Effector memory CD8-positive, alpha-beta T cell (primary cell): ENCODE data around the gene ZNF148.

Experiments
- ATAC-seq: fragments of 150-1000 bp; cut with Tn5 transposase; replicated peaks from 2 replicates; pipeline ENCODE4 v1.10.0; 2021; ENCODE audit warnings: mild to moderate bottlenecking, moderate library complexity
- DNase-seq, 3 experiments: peaks; one replicate each; pipeline ENCODE4 v3.0.0; 2021
- H3K27ac Mint-ChIP-seq, 2 donors: one replicate each; pipeline ENCODE4 v1.8.0; 2022; ENCODE audit warnings: mild to moderate bottlenecking in 2 of 2, mixed read lengths in 2 of 2, moderate library complexity in 2 of 2
- H3K27me3 Mint-ChIP-seq, 2 donors: one replicate each; pipeline ENCODE4 v1.8.0; 2022; ENCODE audit warnings: mixed read lengths in 2 of 2
- H3K36me3 Mint-ChIP-seq: one replicate; pipeline ENCODE4 v1.8.0; 2022; ENCODE audit warnings: mild to moderate bottlenecking, moderate library complexity, mixed read lengths; ENCODE audit not compliant: insufficient read depth
- H3K4me1 Mint-ChIP-seq, 2 donors: one replicate each; pipeline ENCODE4 v1.8.0; 2022; ENCODE audit warnings: low read depth in 2 of 2, mixed read lengths in 2 of 2
- H3K4me3 Mint-ChIP-seq, 2 donors: one replicate each; pipeline ENCODE4 v1.8.0; 2022; ENCODE audit warnings: mild to moderate bottlenecking in 2 of 2, mixed read lengths in 2 of 2, moderate library complexity in 2 of 2
- H3K9me3 Mint-ChIP-seq, 2 donors: one replicate each; pipeline ENCODE4 v1.8.0; 2022; ENCODE audit warnings: mixed read lengths in 2 of 2

ZNF148 gene

DNA sequence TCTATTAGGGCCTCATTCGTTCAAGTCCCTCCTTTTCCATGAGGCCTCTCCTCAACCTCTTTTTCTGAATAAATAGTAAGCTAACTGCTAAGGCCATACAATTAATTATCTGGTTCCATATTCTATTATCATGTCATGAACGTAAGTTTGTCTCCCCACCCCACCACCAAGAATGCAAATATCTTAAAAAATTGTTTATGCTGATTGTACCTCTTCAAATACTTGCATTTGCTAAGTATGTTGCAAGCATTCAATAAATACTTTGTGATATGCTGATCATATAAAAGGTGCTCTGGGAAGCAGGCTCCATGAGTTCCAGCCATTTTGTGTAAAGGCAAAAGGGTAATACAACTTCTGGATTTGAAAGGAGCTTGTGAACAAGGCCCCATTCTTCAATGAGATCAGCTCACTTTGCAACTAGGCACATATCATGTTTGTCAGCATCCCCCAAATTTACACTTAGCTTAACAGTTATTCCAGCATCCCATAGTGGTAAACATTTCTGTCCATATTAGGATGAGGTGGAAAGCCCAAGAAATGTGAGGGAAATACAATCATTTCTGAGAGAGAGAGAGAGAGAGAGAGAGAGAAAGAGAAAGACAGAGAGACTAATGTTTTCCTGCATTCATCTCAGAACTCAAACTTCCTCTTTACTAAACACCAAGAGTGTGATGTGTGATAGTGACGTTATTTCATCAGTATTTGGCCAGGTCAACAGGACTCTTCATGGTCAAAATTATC lies 195.8 kb downstream of the ZNF148 start:
- H3K27me3 Mint-ChIP-seq: no peaks in the 10 kb centered on the region
- DNase-seq (no peak), ATAC-seq (no peak)
- H3K4me1 Mint-ChIP-seq: peaks cover 0 to 2% of the 10 kb centered on the region in 2 donors
- no peaks in the 10 kb centered on the region for H3K9me3 Mint-ChIP-seq
- no peak overlapping the region for H3K27ac Mint-ChIP-seq
- H3K36me3 Mint-ChIP-seq: no peaks in the 10 kb centered on the region
- no peak overlapping the region for H3K4me3 Mint-ChIP-seq

DNA sequence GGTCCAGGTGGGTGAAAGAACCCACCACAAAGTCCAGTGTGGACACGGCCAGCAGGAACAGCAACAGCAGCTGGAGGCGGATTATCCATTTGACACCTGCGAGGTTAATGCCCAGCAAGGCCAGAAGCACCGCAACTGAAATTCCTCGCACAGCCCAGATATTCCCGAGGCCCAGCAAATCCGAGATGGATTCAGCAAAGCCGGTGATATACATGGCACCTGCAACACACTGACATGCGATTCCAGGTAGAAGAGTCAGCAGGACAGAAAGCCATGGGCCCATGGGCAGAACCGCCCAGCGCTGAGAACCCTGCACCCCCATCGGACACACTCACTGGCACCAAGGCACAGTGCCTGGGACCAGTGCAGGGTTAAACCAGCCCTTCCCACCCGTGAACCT lies 197.4 kb downstream of the ZNF148 start:
- ATAC-seq (no peak), DNase-seq (no peak)
- Mint-ChIP-seq H3K27ac (no peak overlapping the region), H3K36me3 (no peaks in the 10 kb centered on the region), H3K9me3 (no peaks in the 10 kb centered on the region), H3K27me3 (no peaks in the 10 kb centered on the region), H3K4me1 (peaks cover 0 to 2% of the 10 kb centered on the region in 2 donors), H3K4me3 (no peak overlapping the region)
